HepG2 (cell line): ENCODE data around the gene FANCG. TPM values are rescaled to one million over a fixed set of nuclear protein-coding genes. Genes with fewer than 3 reads are reported as not detected.

Source experiments
- ERF ChIP-seq: IDR thresholded peaks from 2 replicates; pipeline ENCODE4 v1.6.1; 2018; ENCODE audit warnings: missing biosample characterization, missing genetic modification reagents
- HDAC2 ChIP-seq: sonication (generic); formaldehyde crosslinking; IDR thresholded peaks from 2 replicates; pipeline ENCODE4 v1.4.0; 2020; ENCODE audit warnings: missing genetic modification reagents
- HHEX ChIP-seq: IDR thresholded peaks from 2 replicates; pipeline ENCODE4 v1.6.1; 2016; ENCODE audit warnings: control low read depth
- NAIF1 ChIP-seq: sonication (generic); formaldehyde crosslinking; IDR thresholded peaks from 2 replicates; pipeline ENCODE4 v1.5.0; 2020; ENCODE audit warnings: mild to moderate bottlenecking, missing genetic modification reagents, borderline replicate concordance
- NFIC ChIP-seq: IDR thresholded peaks from 2 replicates; pipeline ENCODE4 v1.6.1; 2012; ENCODE audit warnings: mild to moderate bottlenecking, low read length, inconsistent platforms
- SALL2 ChIP-seq: sonication (generic); formaldehyde crosslinking; IDR thresholded peaks from 2 replicates; pipeline ENCODE4 v1.8.1; 2023; ENCODE audit warnings: mild to moderate bottlenecking, missing genetic modification reagents, inconsistent platforms
- SSRP1 ChIP-seq: IDR thresholded peaks from 2 replicates; pipeline ENCODE4 v1.6.1; 2016; ENCODE audit warnings: control low read depth
- YEATS2 ChIP-seq: sonication (generic); formaldehyde crosslinking; IDR thresholded peaks from 2 replicates; pipeline ENCODE4 v1.4.0; 2020; ENCODE audit warnings: missing genetic modification reagents, borderline replicate concordance
- ZKSCAN5 ChIP-seq: sonication (generic); formaldehyde crosslinking; IDR thresholded peaks from 2 replicates; pipeline ENCODE4 v1.5.1; 2020; ENCODE audit warnings: mild to moderate bottlenecking, missing genetic modification reagents
- ZNF101 ChIP-seq: sonication (generic); formaldehyde crosslinking; IDR thresholded peaks from 2 replicates; pipeline ENCODE4 v1.4.0; 2020; ENCODE audit warnings: mild to moderate bottlenecking, low read depth, missing genetic modification reagents, borderline replicate concordance
- ZNF367 ChIP-seq: sonication (generic); formaldehyde crosslinking; IDR thresholded peaks from 2 replicates; pipeline ENCODE4 v1.4.0; 2020; ENCODE audit warnings: missing genetic modification reagents, borderline replicate concordance
- ZNF709 ChIP-seq: sonication (generic); formaldehyde crosslinking; IDR thresholded peaks from 2 replicates; pipeline ENCODE4 v1.5.0; 2020; ENCODE audit warnings: mild to moderate bottlenecking, missing genetic modification reagents
- ZNF790 ChIP-seq: sonication (generic); formaldehyde crosslinking; IDR thresholded peaks from 2 replicates; pipeline ENCODE4 v1.8.0; 2022; ENCODE audit warnings: missing genetic modification reagents, mild to moderate bottlenecking, borderline replicate concordance
- polyA plus RNA-seq, 8 experiments: library from polyadenylated mRNA; depleted of rRNA in 3 of 8; stranded (reverse) in 7 of 8; unstranded in 1 of 8; fragments of >200 nt; fragmentation: Illumina TruSeq in 4 of 8; extraction: Trizol in 4 of 8; gene quantifications; 2 replicates each; pipeline versions ENCODE4 v1.2.1 to v1.2.3, GENCODE V29; 2011 to 2016; ENCODE audit warnings: low read depth in 4 of 8, missing spikeins in 1 of 8, mixed read lengths in 1 of 8; ENCODE audit not compliant: insufficient read depth in 1 of 8
- total RNA-seq, 5 experiments: library from RNA; depleted of rRNA; stranded (reverse); fragments of >200 nt; fragmentation: Illumina TruSeq; extraction: Trizol; gene quantifications; 2 replicates each; pipeline ENCODE4 v1.2.3, GENCODE V29; 2016; ENCODE audit warnings: low read depth in 1 of 5
- TF ChIP-seq, protein P1 (sequence below): sonication (generic); formaldehyde crosslinking; IDR thresholded peaks from 2 replicates; pipeline ENCODE4 v1.5.0; 2020; ENCODE audit warnings: mild to moderate bottlenecking, missing genetic modification reagents
- TF ChIP-seq, protein P2 (sequence below): sonication (generic); formaldehyde crosslinking; IDR thresholded peaks from 2 replicates; pipeline ENCODE4 v1.5.0; 2020; ENCODE audit warnings: mild to moderate bottlenecking, missing genetic modification reagents
- TF ChIP-seq, protein P3 (sequence below): sonication (generic); formaldehyde crosslinking; IDR thresholded peaks from 2 replicates; pipeline ENCODE4 v1.5.0; 2020; ENCODE audit warnings: missing genetic modification reagents
- TF ChIP-seq, protein P4 (sequence below): sonication (generic); formaldehyde crosslinking; IDR thresholded peaks from 2 replicates; pipeline ENCODE4 v1.5.0; 2020; ENCODE audit warnings: missing genetic modification reagents
- TF ChIP-seq, protein P5 (sequence below): sonication (generic); formaldehyde crosslinking; IDR thresholded peaks from 2 replicates; pipeline ENCODE4 v1.5.0; 2020; ENCODE audit warnings: missing genetic modification reagents
- TF ChIP-seq, protein P6 (sequence below): sonication (generic); formaldehyde crosslinking; IDR thresholded peaks from 2 replicates; pipeline ENCODE4 v1.8.1; 2022; ENCODE audit warnings: mild to moderate bottlenecking, missing genetic modification reagents
- TF ChIP-seq, protein P7 (sequence below): sonication (generic); formaldehyde crosslinking; IDR thresholded peaks from 2 replicates; pipeline ENCODE4 v1.5.0; 2020; ENCODE audit warnings: mild to moderate bottlenecking, missing genetic modification reagents, moderate library complexity

FANCG gene
- total and polyA plus RNA-seq, 2 of the 13 experiments (the other 11 are each of a cell fraction or from before 2014, with no cell fraction given) = 14.4 to 45.1 TPM

DNA sequence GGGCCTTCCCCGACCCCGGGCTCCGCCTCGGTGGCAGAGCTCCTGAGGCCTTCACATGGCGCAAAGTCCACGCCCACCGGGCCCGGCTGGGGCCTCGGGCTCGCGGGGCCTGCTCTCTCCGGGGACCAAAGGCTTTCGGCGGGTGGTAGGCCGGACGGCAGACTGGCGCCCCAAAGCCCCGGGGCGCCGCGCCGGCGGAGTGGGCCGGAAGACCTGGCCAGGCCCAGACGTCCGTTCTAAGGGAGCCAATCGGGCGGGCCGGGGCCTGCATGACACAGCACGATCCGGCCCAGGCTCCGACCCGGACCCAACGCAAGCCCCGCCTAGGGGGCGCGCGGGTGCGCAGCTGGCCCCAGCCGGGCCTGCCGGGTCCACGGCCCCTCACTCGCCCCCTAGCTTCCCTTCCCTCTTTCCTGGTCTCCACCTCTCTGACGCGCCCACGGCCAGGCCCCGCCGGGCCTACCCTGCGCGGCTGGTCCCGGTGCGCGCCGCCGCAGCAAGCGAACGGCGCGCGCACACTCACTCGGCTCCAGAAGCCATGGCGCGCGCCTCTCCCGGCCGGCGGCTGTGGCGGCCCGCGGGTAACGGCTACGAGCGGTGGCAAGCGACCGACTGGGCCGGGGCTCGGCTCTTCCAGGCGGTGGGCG lies 7.8 kb downstream of the FANCG start (continued):
- TF ChIP-seq, protein P1, sequence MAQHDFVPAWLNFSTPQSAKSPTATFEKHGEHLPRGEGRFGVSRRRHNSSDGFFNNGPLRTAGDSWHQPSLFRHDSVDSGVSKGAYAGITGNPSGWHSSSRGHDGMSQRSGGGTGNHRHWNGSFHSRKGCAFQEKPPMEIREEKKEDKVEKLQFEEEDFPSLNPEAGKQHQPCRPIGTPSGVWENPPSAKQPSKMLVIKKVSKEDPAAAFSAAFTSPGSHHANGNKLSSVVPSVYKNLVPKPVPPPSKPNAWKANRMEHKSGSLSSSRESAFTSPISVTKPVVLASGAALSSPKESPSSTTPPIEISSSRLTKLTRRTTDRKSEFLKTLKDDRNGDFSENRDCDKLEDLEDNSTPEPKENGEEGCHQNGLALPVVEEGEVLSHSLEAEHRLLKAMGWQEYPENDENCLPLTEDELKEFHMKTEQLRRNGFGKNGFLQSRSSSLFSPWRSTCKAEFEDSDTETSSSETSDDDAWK (CRISPR knock-in tag) = no peak
- TF ChIP-seq ZNF709 (CRISPR knock-in tag) = no peak
- TF ChIP-seq, protein P2, sequence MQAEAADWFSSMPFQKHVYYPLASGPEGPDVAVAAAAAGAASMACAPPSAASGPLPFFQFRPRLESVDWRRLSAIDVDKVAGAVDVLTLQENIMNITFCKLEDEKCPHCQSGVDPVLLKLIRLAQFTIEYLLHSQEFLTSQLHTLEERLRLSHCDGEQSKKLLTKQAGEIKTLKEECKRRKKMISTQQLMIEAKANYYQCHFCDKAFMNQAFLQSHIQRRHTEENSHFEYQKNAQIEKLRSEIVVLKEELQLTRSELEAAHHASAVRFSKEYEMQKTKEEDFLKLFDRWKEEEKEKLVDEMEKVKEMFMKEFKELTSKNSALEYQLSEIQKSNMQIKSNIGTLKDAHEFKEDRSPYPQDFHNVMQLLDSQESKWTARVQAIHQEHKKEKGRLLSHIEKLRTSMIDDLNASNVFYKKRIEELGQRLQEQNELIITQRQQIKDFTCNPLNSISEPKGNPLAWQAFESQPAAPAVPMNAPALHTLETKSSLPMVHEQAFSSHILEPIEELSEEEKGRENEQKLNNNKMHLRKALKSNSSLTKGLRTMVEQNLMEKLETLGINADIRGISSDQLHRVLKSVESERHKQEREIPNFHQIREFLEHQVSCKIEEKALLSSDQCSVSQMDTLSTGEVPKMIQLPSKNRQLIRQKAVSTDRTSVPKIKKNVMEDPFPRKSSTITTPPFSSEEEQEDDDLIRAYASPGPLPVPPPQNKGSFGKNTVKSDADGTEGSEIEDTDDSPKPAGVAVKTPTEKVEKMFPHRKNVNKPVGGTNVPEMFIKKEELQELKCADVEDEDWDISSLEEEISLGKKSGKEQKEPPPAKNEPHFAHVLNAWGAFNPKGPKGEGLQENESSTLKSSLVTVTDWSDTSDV = 0 out of 2 replicates have a peak, but pooled peaks have one; percentile 22
- no peak for TF ChIP-seq ZKSCAN5 (CRISPR knock-in tag)
- TF ChIP-seq HDAC2 (CRISPR knock-in tag) = no peak
- TF ChIP-seq, protein P3, sequence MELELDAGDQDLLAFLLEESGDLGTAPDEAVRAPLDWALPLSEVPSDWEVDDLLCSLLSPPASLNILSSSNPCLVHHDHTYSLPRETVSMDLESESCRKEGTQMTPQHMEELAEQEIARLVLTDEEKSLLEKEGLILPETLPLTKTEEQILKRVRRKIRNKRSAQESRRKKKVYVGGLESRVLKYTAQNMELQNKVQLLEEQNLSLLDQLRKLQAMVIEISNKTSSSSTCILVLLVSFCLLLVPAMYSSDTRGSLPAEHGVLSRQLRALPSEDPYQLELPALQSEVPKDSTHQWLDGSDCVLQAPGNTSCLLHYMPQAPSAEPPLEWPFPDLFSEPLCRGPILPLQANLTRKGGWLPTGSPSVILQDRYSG = no peak; the same call in 1 of the 2 replicates
- TF ChIP-seq, protein P4, sequence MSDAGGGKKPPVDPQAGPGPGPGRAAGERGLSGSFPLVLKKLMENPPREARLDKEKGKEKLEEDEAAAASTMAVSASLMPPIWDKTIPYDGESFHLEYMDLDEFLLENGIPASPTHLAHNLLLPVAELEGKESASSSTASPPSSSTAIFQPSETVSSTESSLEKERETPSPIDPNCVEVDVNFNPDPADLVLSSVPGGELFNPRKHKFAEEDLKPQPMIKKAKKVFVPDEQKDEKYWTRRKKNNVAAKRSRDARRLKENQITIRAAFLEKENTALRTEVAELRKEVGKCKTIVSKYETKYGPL = no peak
- peak; percentile 70 for TF ChIP-seq YEATS2 (CRISPR knock-in tag)
- TF ChIP-seq NFIC = no peak
- TF ChIP-seq ZNF790 = no peak; the same call in 1 of the 2 replicates
- 0 out of 2 replicates have a peak, but pooled peaks have one; percentile 73 for TF ChIP-seq ZNF101 (CRISPR knock-in tag)
- no peak for TF ChIP-seq SSRP1 (CRISPR knock-in tag)
- TF ChIP-seq, protein P5, sequence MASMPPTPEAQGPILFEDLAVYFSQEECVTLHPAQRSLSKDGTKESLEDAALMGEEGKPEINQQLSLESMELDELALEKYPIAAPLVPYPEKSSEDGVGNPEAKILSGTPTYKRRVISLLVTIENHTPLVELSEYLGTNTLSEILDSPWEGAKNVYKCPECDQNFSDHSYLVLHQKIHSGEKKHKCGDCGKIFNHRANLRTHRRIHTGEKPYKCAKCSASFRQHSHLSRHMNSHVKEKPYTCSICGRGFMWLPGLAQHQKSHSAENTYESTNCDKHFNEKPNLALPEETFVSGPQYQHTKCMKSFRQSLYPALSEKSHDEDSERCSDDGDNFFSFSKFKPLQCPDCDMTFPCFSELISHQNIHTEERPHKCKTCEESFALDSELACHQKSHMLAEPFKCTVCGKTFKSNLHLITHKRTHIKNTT = no peak
- TF ChIP-seq, protein P6, sequence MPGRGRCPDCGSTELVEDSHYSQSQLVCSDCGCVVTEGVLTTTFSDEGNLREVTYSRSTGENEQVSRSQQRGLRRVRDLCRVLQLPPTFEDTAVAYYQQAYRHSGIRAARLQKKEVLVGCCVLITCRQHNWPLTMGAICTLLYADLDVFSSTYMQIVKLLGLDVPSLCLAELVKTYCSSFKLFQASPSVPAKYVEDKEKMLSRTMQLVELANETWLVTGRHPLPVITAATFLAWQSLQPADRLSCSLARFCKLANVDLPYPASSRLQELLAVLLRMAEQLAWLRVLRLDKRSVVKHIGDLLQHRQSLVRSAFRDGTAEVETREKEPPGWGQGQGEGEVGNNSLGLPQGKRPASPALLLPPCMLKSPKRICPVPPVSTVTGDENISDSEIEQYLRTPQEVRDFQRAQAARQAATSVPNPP (CRISPR knock-in tag) = peak; percentile 87
- peak; percentile 64; the same call in 1 of the 2 replicates for TF ChIP-seq NAIF1 (CRISPR knock-in tag)
- TF ChIP-seq HHEX (CRISPR knock-in tag) = no peak
- TF ChIP-seq, protein P7, sequence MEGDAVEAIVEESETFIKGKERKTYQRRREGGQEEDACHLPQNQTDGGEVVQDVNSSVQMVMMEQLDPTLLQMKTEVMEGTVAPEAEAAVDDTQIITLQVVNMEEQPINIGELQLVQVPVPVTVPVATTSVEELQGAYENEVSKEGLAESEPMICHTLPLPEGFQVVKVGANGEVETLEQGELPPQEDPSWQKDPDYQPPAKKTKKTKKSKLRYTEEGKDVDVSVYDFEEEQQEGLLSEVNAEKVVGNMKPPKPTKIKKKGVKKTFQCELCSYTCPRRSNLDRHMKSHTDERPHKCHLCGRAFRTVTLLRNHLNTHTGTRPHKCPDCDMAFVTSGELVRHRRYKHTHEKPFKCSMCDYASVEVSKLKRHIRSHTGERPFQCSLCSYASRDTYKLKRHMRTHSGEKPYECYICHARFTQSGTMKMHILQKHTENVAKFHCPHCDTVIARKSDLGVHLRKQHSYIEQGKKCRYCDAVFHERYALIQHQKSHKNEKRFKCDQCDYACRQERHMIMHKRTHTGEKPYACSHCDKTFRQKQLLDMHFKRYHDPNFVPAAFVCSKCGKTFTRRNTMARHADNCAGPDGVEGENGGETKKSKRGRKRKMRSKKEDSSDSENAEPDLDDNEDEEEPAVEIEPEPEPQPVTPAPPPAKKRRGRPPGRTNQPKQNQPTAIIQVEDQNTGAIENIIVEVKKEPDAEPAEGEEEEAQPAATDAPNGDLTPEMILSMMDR = peak; percentile 69
- no peak; the same call in 1 of the 2 replicates for TF ChIP-seq ERF (CRISPR knock-in tag)
- TF ChIP-seq ZNF367 (CRISPR knock-in tag) = no peak
- TF ChIP-seq SALL2 (CRISPR knock-in tag) = no peak; the same call in 1 of the 2 replicates
